GM12875 (cell line): Measurements from ENCODE around the gene CHERP.

Source experiments
- H3K4me3 ChIP-seq: one replicate; pipeline ENCODE4 v1.5.1; 2011; ENCODE audit warnings: low read depth, low read length, control low read depth
- TF ChIP-seq, protein P1 (sequence below): IDR thresholded peaks from 2 replicates; pipeline ENCODE4 v1.5.1; 2011; ENCODE audit warnings: low read depth, mild to moderate bottlenecking, control low read depth, inconsistent platforms, low read length, moderate library complexity, borderline replicate concordance; ENCODE audit not compliant: insufficient read depth

The CHERP gene

DNA sequence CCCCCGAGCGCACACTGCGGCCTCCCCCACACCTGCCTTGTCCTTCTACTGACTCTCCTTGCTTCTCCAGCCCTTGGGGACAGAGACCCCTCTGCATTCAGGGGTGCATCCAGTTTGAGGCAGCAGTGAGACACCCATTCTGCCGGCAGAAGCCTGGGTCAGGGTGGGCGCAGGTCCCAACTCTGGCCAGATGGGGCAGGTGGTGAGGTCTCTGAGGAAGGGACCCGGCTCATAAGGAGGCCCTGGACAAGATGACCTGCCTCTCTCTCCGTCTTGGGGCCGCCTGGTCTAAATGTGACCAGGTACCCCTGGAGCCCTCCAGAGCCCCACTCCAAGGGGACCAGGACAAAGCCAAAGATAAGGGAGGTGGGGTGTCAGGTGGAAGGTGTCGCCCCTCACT lies 6.1 kb downstream of the CHERP start:
- H3K4me3 ChIP-seq, result no peak overlapping the region
- TF ChIP-seq, protein P1, sequence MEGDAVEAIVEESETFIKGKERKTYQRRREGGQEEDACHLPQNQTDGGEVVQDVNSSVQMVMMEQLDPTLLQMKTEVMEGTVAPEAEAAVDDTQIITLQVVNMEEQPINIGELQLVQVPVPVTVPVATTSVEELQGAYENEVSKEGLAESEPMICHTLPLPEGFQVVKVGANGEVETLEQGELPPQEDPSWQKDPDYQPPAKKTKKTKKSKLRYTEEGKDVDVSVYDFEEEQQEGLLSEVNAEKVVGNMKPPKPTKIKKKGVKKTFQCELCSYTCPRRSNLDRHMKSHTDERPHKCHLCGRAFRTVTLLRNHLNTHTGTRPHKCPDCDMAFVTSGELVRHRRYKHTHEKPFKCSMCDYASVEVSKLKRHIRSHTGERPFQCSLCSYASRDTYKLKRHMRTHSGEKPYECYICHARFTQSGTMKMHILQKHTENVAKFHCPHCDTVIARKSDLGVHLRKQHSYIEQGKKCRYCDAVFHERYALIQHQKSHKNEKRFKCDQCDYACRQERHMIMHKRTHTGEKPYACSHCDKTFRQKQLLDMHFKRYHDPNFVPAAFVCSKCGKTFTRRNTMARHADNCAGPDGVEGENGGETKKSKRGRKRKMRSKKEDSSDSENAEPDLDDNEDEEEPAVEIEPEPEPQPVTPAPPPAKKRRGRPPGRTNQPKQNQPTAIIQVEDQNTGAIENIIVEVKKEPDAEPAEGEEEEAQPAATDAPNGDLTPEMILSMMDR, result no peak

DNA sequence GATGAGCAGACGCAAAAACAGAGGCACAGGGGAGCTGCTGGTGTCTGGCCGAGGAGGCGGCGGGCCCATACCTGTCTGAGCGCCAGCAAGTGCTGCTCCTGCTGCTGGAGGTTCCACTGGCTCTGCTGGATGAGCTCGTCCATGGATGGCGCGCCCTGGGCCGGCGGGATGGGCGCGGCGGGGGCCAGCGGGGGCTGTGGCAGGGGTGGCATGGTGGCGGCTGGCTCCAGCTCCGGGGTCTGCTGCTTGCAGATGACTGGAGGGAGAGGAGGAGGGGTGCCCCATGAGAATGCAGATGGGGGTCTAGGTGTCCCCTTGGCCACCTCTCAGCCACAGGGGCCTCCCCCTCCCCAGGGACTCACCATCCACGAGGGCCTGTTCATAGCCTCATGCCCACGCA lies 6.9 kb downstream of the CHERP start:
- H3K4me3 ChIP-seq, result no peak overlapping the region
- TF ChIP-seq, protein P1, result no peak

DNA sequence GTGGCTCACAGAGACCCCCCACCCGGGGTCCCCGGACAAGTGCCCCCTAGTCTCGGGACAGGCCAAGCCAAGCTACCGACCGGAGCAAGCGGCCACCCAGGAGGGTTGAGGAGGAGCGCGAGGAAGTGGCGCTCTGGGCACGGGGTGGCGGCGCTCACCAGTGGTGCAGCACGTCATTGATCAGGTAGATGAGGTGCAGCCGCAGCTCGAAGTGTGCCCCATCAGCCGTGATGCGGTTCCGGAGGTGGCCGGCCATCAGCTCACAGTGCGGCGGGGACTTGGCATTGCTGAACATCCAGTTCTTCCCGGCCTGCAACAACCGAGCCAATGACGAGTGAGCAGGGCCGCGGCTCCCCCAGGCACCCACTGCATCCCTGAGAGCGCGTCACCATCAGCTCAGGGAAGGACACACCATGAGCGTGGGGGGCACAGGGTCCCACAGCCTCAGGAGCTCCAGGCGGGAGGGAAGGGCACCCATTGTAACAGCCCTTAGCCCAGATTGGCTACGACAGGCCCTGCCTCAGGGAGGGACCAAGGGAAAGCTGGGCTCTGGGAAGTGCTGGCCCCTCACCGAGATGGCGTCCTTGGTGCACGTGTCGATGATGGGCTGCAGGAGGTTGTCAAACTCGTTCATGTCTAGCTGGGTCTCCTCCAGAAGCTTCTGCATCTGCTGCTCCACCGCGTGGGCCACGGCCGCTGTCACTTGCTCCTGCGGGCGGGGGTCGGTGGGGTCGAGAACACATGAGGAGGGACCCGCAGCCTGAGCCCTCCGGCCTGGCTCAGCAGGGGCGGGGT lies 9.6 kb downstream of the CHERP start:
- no peak overlapping the region for H3K4me3 ChIP-seq
- TF ChIP-seq, protein P1, result no peak

DNA sequence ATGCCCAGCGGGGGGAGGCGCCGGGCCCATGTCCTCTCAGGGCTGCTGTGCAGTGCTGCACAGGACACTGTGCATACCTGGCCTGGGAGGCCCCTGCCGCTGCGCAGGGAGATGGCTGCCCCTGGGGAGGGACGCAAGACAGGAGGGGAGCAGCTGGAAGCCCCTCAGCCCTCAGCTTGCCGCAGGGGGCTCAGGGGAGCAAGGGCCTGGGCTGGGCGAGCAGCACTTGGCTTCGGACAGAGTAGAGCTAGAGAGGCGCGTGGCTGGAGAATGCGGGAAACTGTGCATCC lies 10.9 kb downstream of the CHERP start:
- TF ChIP-seq, protein P1, result no peak
- no peak overlapping the region for H3K4me3 ChIP-seq

DNA sequence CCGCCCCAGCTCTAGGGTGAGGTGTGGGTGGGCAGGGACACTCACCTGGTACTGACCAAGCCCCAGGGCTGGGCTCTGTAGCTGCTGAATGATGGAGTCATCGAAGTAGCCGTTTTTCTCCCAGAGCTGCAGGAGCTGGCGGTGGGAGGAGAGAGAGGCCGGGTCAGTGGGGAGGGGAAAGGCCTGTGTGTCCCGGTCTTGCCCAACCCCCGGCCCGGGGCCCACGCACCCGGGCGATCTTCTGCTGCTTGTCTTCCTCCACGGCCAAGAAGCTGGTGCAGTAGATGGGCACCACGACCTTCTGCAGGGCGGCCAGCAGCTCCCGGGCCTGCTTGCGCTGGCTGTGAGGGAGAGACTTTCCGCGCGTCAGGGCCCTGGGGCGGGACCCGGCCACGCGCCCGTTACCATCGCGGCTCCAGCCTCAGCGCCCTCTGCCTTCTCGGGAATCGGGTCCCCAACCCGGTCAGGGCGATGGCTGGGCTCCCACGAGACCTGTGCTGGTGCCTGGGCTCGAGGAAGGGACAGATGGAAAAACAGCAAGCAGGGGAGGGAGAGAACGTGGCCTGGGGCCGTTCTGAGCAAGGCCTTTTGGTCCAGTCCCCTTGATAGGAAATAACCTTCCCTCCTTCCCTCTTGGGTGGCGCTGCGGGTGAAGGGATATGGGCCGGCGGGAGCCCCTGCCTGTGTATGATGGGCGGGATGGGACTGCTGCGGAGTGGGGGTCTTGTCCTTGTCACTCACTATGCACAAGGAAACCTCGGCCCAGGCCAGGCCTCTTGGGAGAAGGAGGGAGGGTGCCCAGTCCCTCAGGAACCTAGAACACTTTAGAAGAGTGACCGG lies 11.5 kb downstream of the CHERP start:
- H3K4me3 ChIP-seq, result no peak overlapping the region
- TF ChIP-seq, protein P1, result no peak

DNA sequence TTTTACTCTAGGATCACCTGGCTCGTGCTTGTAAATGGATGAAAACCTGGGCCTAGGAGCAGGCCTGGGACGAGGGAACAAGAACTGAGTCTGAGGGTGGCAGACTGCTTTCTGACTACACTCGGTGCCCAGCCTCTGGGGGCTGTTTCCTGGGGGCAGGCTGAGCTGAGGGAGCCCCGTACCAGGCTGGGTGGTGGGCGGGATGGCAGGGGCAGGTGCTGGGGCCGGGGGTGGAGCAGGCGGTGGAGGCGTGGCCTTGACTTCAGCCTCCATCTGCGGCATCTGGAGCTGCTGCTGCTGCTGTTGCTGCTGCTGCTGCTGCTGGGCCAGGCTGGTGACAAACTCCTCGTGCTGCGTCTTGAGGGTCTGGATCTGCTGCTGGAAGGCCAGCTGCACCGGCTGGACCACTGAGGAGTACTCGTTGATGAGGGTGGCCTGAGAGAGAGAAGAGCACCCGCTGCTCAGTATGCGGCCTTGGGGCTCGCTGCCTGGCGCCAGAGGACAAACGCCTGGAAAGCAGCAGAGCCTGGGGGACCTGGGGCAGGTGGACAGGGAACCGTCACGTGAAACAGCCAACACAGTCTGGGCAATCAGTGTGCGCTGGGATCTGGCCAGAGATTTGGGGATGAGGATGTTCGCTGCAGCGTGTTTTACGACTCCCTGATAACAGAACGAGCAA lies 12.6 kb downstream of the CHERP start:
- H3K4me3 ChIP-seq, result no peak overlapping the region
- TF ChIP-seq, protein P1, result no peak
